Right lobe of liver (tissue), 4 donors: Measurements from ENCODE around the gene LRTM2.

Source experiments
- POLR2A ChIP-seq: fragments of 450-650 bp; IDR thresholded peaks from one replicate; pipeline ENCODE4 v1.6.1; 2017; ENCODE audit warnings: antibody characterized with exemption, mild to moderate bottlenecking
- TF ChIP-seq, protein P1 (sequence below), 4 donors: fragments of 200-600 bp in 3 of 4; fragments of 450-650 bp in 1 of 4; IDR thresholded peaks; one replicate each; pipeline versions ENCODE4 v1.5.1 to v1.8.0; 2016 to 2022; ENCODE audit warnings: antibody characterized with exemption in 4 of 4, mild to moderate bottlenecking in 2 of 4
- donor health status: DM: no; HTN: no; CAD: no.
- donor health status: DM: no; HTN: no; CAD: no.
- donor health status: DM: no; HTN: yes; CAD: no.

DNA sequence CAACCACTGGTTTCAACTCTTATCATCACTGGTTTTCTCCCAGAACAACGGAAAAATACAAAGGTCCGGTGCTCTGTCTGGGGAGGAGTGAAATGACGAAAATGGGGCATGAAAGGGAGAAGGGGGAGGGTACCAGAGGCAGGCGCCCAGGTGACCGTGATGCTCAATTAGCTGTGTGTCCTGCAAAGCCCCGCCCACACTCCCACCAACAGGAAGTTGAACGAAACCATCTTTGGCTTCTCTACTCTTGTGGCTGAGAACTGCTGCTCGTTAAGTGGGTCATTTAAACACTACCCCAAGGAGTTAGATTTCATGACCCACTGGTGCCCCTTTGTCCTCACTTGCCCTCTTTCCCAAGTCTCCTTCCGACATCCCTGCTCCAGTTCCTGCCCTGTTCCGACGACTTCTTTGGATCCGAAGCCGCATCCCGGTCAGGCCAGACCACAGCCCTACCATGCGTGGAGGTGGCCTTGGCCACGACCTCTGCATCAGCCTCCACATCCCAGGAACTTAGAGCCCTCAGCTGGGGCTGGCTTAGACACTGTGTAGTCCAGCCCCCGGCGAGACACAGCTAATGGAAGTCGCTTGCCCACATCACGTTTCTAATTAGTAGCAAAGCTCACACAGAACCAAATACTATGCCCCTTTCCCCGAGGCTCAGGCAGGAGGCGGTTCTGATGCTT, 11.4 kb upstream of the LRTM2 start:
- TF ChIP-seq, protein P1, sequence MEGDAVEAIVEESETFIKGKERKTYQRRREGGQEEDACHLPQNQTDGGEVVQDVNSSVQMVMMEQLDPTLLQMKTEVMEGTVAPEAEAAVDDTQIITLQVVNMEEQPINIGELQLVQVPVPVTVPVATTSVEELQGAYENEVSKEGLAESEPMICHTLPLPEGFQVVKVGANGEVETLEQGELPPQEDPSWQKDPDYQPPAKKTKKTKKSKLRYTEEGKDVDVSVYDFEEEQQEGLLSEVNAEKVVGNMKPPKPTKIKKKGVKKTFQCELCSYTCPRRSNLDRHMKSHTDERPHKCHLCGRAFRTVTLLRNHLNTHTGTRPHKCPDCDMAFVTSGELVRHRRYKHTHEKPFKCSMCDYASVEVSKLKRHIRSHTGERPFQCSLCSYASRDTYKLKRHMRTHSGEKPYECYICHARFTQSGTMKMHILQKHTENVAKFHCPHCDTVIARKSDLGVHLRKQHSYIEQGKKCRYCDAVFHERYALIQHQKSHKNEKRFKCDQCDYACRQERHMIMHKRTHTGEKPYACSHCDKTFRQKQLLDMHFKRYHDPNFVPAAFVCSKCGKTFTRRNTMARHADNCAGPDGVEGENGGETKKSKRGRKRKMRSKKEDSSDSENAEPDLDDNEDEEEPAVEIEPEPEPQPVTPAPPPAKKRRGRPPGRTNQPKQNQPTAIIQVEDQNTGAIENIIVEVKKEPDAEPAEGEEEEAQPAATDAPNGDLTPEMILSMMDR (IDR thresholded peaks at IDR 0.05): no peak
- TF ChIP-seq POLR2A: no peak
